NCI-H345 (cell line): ENCODE results near the gene NPIPB5.
"Not testable (repeated sequence)": the region's sequence is repeated elsewhere in the genome, so short reads cannot be mapped to it uniquely, and the experiment has no call there.

Experiments used
- DNase-seq: peaks from one replicate; lab custom pipeline; 2025; lab: John Stamatoyannopoulos, UW

NPIPB5 gene

GRCh38 chr16:22510591-22510990 is at the start of gene NPIPB5:
TSS of gene NPIPB5 (plus strand) at chr16:22510891. CDS start at chr16:22513802, 2,911 bp downstream.
- DNase-seq, result not testable (repeated sequence)

DNA sequence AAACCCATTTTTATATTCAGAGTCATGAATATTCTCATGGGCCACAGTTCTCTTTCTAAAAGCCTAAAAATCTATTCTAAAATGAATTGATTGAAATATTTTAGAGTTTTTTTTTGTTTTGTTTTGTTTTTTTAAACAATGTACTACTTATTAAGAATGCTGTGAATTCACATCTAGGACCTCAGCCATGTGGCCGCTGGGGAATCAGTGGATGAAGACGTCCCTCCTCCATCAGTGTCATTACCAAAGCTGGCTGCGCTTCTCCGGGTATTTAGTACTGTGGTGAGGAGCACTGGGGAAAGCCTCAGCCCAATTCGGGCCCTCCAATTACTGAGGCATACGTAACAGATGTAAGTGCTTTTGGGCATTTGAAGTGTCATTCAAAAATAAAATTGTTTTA is 41.8 kb upstream of the NPIPB5 start:
- not testable (repeated sequence) for DNase-seq

DNA sequence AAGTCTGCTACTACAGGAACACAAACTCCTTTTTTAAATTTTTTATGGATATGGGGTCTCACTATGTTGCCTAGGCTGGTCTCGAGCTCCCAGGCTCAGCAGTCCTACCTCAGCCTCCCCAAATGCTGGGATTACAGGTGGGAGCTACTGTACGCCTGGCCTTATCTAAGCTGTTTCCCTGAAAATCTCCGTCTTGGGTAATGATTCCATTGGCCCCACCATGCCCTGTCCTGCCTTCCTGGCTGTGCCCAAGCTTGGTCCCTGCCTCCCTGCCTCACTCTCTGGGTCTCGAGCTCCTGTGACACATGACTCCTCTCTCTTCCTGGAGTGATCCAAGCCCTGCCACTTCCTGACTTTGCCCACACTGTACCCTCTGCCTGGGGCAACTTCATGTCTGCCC is 27.3 kb downstream of the NPIPB5 start:
- DNase-seq, result not testable (repeated sequence)

DNA sequence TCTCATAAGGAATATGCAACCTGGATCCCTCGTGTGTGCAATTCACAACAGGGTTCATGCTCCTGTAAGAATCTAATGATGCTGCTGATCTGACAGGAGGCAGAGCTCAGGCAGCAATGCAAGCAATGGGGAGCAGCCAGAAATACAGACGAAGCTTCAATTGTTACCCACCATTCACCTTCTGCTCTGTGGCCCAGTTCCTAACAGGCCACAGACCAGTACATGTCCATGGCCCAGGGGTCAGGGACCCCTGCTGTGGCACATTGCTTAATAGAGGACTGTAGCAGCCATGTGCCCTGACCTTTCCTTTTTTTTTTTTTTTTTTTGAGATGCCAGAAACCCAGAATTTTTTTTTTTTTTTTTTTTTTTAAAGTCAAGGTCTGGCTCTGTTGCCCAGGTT is 34.1 kb downstream of the NPIPB5 start:
- not testable (repeated sequence) for DNase-seq

- DNase-seq, result not testable (repeated sequence)
Measured at GRCh38 chr16:22546630-22547029, 35.9 kb downstream of the NPIPB5 start.

GRCh38 chr16:22547170-22547765 is 36.6 kb downstream of the NPIPB5 start:
- not testable (repeated sequence) for DNase-seq

- not testable (repeated sequence) for DNase-seq
Measured at GRCh38 chr16:22549853-22550252, 39.2 kb downstream of the NPIPB5 start.

DNA sequence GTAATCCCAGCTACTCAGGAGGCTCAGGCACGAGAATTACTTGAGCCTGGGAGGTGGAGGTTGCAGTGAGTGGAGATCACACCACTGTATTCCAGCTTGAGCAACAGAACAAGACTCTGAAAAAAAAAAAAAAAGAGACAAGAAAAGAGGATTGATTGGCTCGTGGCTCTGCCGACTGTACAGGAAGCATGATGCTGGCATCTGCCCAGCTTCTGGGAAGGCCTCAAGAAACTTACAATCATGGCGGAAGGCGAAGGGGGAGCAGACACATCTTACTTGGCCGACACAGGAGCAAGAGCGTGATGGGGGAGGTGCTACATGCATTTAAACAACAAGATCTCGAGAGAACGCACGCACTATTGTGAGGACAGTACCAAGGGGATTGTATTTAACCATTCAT is 40.5 kb downstream of the NPIPB5 start:
- DNase-seq, result not testable (repeated sequence)

DNA sequence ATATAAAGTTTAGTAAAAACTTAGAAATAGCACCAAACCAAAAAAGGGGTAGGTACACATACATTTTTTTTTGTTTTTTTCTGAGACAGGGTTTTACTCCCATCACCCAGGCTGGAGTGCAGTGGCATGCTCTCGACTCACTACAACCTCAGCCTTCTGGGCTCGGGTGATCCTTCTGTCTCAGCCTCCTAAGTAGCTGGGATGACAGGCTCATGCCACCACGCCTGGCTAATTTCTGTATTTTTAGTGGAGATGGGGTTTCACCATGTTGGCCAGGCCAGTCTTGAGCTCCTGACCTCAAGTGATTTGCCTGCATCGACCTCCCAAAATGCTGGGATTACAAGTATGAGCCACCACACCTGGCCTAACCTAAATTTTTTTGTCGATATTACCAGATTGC is 41.0 kb downstream of the NPIPB5 start:
- DNase-seq, result not testable (repeated sequence)

- not testable (repeated sequence) for DNase-seq
Measured at GRCh38 chr16:22556759-22557158, 46.1 kb downstream of the NPIPB5 start.
